Measurements from ENCODE around the gene LMNB1. TPM values are rescaled to one million over a fixed set of nuclear protein-coding genes. Genes with fewer than 3 reads are reported as not detected.
"Not testable (repeated sequence)": the region's sequence is repeated elsewhere in the genome, so short reads cannot be mapped to it uniquely, and the experiment has no call there.

Gene LMNB1
- total and polyA plus RNA-seq, 8 donors: 0.72 to 7.5 (median 3.8) TPM

DNA sequence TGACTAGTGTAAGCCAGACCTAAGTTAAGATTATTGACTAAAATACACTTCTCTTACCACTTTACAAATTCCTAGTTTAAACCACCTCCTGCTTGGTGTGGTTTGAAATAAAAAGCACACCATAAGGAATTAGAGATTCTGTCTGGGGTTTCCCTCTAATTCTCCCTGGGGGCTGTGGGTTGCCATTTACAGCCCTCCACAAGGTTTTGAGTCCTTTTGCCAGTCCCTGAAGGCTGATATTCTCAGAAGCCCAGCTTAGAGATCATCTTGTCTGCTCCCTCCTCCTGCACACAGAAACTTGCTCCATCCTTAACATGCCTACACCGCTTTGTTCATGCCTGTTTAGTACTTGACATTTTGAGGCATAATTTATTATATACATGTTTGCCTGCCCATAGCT lies 7.2 kb upstream of the LMNB1 start:
- no peak for ATAC-seq
- intact Hi-C loops (cut with DNase I): no loop called here
- 88 to 94% methylated on average over 1 of the region's 1 CpG for WGBS, 2 donors

DNA sequence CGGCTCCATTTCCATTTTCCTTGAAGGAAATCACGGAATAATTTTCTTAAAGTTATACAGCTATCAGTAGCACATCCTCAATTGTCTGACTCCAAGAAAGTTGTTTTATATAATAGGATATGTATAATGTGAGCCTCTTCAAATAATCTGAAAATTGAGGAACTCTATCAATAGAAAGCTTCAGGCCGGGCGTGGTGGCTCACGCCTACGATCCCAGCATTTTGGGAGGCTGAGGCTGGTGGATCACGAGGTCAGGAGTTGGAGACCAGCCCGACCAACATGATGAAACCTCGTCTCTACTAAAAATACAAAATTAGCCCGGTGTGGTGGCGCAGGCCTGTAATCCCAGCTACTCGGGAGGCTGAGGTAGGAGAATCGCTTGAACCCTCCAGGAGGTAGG lies 3.4 kb upstream of the LMNB1 start:
- H3K4me3 ChIP-seq; H3K9me3 ChIP-seq; H3K36me3 ChIP-seq; intact Hi-C loops (cut with DNase I); DNase-seq; H3K27ac ChIP-seq; FAIRE-seq; H3K4me1 ChIP-seq; ATAC-seq; H3K27me3 ChIP-seq: not testable (repeated sequence)
- WGBS, 2 donors: 85 to 89% methylated on average over 13 of the region's 13 CpGs

More for the DNA sequence above, 7.2 kb upstream of the LMNB1 start:
- H3K9me3 ChIP-seq: no peaks in the 10 kb centered on the region
- H3K4me3 ChIP-seq: no peak overlapping the region
- H3K36me3 ChIP-seq: no peaks in the 10 kb centered on the region
- TF ChIP-seq, protein P1, sequence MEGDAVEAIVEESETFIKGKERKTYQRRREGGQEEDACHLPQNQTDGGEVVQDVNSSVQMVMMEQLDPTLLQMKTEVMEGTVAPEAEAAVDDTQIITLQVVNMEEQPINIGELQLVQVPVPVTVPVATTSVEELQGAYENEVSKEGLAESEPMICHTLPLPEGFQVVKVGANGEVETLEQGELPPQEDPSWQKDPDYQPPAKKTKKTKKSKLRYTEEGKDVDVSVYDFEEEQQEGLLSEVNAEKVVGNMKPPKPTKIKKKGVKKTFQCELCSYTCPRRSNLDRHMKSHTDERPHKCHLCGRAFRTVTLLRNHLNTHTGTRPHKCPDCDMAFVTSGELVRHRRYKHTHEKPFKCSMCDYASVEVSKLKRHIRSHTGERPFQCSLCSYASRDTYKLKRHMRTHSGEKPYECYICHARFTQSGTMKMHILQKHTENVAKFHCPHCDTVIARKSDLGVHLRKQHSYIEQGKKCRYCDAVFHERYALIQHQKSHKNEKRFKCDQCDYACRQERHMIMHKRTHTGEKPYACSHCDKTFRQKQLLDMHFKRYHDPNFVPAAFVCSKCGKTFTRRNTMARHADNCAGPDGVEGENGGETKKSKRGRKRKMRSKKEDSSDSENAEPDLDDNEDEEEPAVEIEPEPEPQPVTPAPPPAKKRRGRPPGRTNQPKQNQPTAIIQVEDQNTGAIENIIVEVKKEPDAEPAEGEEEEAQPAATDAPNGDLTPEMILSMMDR (IDR thresholded peaks at IDR 0.05): no peak
- FAIRE-seq: no peak
- H3K4me1 ChIP-seq: no peaks in the 10 kb centered on the region
- H3K27ac ChIP-seq: no peak overlapping the region
- DNase-seq: no peak
- H3K27me3 ChIP-seq: no peaks in the 10 kb centered on the region

DNA sequence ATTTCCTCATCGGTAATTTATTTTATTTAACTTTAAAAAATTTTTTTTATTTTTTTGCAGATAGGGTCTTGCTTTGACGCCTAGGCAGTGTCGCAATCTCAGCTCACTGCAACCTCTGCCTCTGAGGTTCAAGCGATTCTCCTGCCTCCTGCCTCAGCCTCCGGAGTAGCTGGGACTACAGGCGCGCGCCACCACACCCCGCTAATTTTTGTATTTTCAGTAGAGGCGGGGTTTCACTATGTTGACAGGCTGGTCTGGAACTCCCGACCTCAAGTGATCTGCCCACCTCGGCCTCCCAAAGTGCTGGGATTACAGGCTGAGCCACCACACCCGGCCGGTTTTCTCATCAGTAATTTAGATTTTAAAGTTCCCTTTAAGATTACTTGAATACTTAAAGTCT lies 2.3 kb upstream of the LMNB1 start:
- H3K27ac ChIP-seq; FAIRE-seq; intact Hi-C loops (cut with DNase I); H3K27me3 ChIP-seq; H3K36me3 ChIP-seq; H3K4me1 ChIP-seq; H3K9me3 ChIP-seq; ATAC-seq; DNase-seq; H3K4me3 ChIP-seq: not testable (repeated sequence)
- 92 to 95% methylated on average over 14 of the region's 14 CpGs for whole genome bisulfite sequencing, 2 donors

DNA sequence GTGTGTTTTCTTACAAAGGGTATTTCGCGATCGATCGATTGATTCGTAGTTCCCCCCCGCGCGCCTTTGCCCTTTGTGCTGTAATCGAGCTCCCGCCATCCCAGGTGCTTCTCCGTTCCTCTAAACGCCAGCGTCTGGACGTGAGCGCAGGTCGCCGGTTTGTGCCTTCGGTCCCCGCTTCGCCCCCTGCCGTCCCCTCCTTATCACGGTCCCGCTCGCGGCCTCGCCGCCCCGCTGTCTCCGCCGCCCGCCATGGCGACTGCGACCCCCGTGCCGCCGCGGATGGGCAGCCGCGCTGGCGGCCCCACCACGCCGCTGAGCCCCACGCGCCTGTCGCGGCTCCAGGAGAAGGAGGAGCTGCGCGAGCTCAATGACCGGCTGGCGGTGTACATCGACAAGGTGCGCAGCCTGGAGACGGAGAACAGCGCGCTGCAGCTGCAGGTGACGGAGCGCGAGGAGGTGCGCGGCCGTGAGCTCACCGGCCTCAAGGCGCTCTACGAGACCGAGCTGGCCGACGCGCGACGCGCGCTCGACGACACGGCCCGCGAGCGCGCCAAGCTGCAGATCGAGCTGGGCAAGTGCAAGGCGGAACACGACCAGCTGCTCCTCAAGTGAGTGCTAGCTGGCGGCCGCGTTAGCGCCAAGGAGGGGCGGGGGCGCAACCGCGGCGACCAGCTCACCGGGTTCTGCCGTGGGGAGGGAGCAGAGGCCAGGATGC lies 480 bp downstream of the LMNB1 start:
- peak overlapping the region; percentile 69 to 86 (median 79) for H3K4me3 ChIP-seq
- FAIRE-seq (no peak), ATAC-seq (peak; percentile 42 to 71 (median 62)), DNase-seq (peak; percentile 58 to 86 (median 72))
- no peaks in the 10 kb centered on the region for H3K27me3 ChIP-seq
- peak overlapping the region; percentile 90 to 97 (median 94) for H3K27ac ChIP-seq
- WGBS, 2 donors: 0 to 1% methylated on average over 87 to 93 of the region's 93 CpGs
- peaks cover 0 to 6% (median 4%) of the 10 kb centered on the region in 3 donors for H3K4me1 ChIP-seq
- TF ChIP-seq, protein P1 (IDR thresholded peaks at IDR 0.05): no peak
- H3K36me3 ChIP-seq: no peaks in the 10 kb centered on the region
- H3K9me3 ChIP-seq: no peaks in the 10 kb centered on the region
- intact Hi-C loops (cut with DNase I): loop anchor here in 1 of 3 donors (5.0 kb wide), 1 partner anchor 95 kb away; no protein-coding TSS in a partner anchor

DNA sequence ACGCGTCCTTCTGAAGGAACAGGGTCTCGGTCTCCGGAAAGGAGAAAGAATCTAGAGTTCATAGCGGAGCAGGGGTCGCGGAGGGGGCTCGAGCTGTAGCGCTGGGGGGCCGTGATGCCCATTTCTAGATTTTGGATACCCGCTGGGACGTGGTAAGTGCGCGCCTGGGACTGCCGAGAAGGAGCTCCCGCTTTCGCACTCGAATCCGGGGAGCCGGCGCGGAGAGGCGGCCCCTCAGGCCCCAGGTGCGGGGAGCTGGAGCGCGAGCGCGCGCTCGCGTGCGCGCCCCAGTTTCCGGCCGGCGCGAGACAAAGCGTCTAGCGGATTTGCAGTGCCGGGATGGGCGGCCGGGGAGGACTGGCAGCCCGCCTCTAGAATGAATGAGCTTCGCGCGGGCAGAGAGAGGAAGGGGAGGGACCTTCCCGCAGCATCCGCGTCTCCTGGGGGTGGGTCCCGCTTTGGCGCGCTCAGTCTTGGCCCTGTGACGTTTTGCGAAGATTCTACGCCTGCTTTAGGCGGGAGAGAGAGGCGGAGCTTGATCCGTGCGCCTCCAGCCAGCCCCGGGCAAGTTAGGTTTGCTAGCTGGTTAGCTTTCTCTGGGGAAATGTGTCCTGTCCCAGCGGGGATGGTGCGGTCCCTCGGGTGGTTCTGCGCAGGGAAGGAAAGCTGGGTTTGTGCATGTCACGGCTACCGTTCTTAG lies 1.2 kb downstream of the LMNB1 start:
- H3K27ac ChIP-seq: peak overlapping the region; percentile 90 to 97 (median 94)
- TF ChIP-seq, protein P1 (IDR thresholded peaks at IDR 0.05): no peak
- H3K4me3 ChIP-seq: peak overlapping the region; percentile 69 to 86 (median 79)
- H3K27me3 ChIP-seq: no peaks in the 10 kb centered on the region
- H3K9me3 ChIP-seq: no peaks in the 10 kb centered on the region
- ATAC-seq (peak; percentile 17 to 64 (median 43)), FAIRE-seq (no peak), DNase-seq (peak; percentile 58 to 83 (median 72))
- peaks cover 0 to 6% (median 4%) of the 10 kb centered on the region in 3 donors for H3K4me1 ChIP-seq
- WGBS, 2 donors: 0 to 1% methylated on average over 64 to 66 of the region's 66 CpGs
- intact Hi-C loops (cut with DNase I): loop anchor here in 1 of 3 donors (5.0 kb wide), 1 partner anchor 96 kb away; no protein-coding TSS in a partner anchor
- H3K36me3 ChIP-seq: no peaks in the 10 kb centered on the region
